Ectodermal cell (in vitro differentiated cells): Measurements from ENCODE around the gene ZNF648. TPM values are rescaled to one million over a fixed set of nuclear protein-coding genes. Genes with fewer than 3 reads are reported as not detected.
"Not testable (repeated sequence)": the region's sequence is repeated elsewhere in the genome, so short reads cannot be mapped to it uniquely, and the experiment has no call there.

ENCODE experiments used
- H3K27ac ChIP-seq: 2 replicates; pipeline ENCODE4 v1.7.0; 2013; ENCODE audit warnings: mild to moderate bottlenecking, low read depth, low read length; ENCODE audit not compliant: insufficient read depth, poor library complexity, severe bottlenecking
- H3K27me3 ChIP-seq: 2 replicates; pipeline ENCODE4 v1.7.0; 2013; ENCODE audit warnings: mild to moderate bottlenecking, low read length; ENCODE audit not compliant: insufficient read depth, control insufficient read depth, poor library complexity, severe bottlenecking
- H3K36me3 ChIP-seq: one replicate; pipeline ENCODE4 v1.7.0; 2013; ENCODE audit warnings: low read length; ENCODE audit not compliant: control insufficient read depth, insufficient read depth
- H3K4me1 ChIP-seq: one replicate; pipeline ENCODE4 v1.7.0; 2013; ENCODE audit warnings: low read length; ENCODE audit not compliant: control insufficient read depth, insufficient read depth
- H3K4me3 ChIP-seq: 2 replicates; pipeline ENCODE4 v1.7.0; 2013; ENCODE audit warnings: low read depth, low read length, control low read depth; ENCODE audit not compliant: insufficient read depth
- H3K9me3 ChIP-seq: 2 replicates; pipeline ENCODE4 v1.7.0; 2013; ENCODE audit warnings: mild to moderate bottlenecking, low read length, moderate library complexity; ENCODE audit not compliant: control insufficient read depth
- WGBS, 2 experiments: methylation state at CpG; one replicate each; pipeline ENCODE4 v1.1.7; 2013; ENCODE audit warnings: missing lambda C conversion rate in 2 of 2; 5-methylcytosine and 5-hydroxymethylcytosine counted together
- polyA plus RNA-seq, 4 experiments: library from polyadenylated mRNA; stranded (reverse); fragments of 50-300 nt; gene quantifications; one replicate each; pipeline ENCODE4 v1.2.3, GENCODE V29; 2013

Gene ZNF648, protein sequence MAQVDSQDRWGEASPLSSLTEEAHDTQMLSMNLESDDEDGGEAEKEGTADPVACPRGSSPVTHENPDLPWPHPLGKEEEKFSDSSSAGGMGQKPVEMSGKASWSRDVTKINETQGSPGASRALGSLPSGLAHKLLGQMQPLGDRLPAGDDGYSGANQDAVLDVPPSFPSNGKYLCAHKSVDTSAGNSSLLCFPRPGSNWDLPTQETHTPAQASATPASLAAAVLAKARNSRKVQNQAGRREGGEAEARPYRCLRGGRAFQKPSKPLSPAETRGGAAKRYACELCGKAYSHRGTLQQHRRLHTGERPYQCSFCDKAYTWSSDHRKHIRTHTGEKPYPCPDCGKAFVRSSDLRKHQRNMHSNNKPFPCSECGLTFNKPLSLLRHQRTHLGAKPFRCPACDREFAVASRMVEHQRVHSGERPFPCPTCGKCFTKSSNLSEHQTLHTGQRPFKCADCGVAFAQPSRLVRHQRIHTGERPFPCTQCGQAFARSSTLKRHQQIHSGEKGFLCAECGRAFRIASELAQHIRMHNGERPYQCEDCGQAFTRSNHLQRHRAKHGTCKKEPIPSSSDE
- polyA plus RNA-seq (2013, experiment 1 of 4) = 0.52 TPM
- 0.64 TPM for polyA plus RNA-seq (2013, experiment 2 of 4)
- polyA plus RNA-seq (2013, experiment 3 of 4) = 0.37 TPM
- 0.53 TPM for polyA plus RNA-seq (2013, experiment 4 of 4)

- H3K36me3 ChIP-seq = no peaks in the 10 kb centered on the region
- no peak within 1 kb of the TSS for H3K4me3 ChIP-seq
- no peaks in the 10 kb centered on the region for H3K4me1 ChIP-seq
- H3K9me3 ChIP-seq = no peaks in the 10 kb centered on the region
- no peak within 1 kb of the TSS for H3K27ac ChIP-seq
- no peaks in the 10 kb centered on the region for H3K27me3 ChIP-seq
- 58 to 60% methylated on average over 4 of the region's 4 CpGs for WGBS, 2 experiments
Observed at GRCh38 chr1:182061594-182061993, at the start of gene ZNF648. TSS of gene ZNF648 (minus strand) at chr1:182061712. CDS start at chr1:182058010, 3,702 bp downstream.

DNA sequence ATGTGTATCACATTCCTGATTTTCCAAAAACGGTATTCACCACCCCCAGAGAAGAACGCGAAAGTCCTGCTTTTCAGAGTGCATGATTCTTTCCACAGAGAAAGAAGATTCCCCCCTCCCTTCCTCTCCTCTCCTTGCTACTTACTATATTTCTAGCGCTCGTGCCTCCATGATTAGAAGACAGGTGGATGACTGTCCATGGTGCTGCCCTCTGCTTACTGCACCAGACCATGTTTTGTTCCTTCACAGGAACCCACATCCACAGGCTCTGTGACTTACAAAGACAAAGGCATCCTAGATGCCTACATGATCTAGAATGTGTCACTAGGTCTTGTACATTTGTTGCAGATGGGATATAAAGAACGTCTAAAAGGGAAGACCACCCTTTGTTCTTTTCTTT lies 49.1 kb upstream of the ZNF648 start:
- Histone ChIP-seq H3K36me3 (no peaks in the 10 kb centered on the region), H3K9me3 (no peaks in the 10 kb centered on the region), H3K27ac (no peak overlapping the region), H3K4me3 (no peak overlapping the region), H3K27me3 (no peaks in the 10 kb centered on the region), H3K4me1 (peaks cover 5% of the 10 kb centered on the region)
- 88 to 94% methylated on average over 6 of the region's 6 CpGs for WGBS, 2 experiments

DNA sequence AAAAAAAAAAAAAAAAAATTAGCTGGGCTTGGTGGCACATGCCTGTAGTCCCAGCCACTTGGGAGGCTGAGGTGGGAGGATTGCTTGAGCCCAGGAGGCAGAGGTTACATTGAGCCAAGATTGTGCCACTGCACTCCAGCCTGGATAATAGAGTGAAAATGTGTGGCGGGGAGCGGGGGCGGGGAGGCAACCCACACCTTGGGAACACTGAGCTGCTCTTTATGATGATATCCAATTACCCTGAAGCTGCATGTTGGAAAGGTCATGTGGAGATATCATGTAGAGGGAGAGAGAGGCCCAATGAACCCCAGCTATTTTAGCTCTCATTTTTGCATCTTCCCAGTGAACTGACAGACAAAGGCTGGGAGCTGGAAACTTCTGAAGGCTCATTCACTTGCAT lies 48.3 kb upstream of the ZNF648 start:
- Histone ChIP-seq H3K36me3 (no peaks in the 10 kb centered on the region), H3K27me3 (no peaks in the 10 kb centered on the region), H3K9me3 (no peaks in the 10 kb centered on the region), H3K27ac (no peak overlapping the region), H3K4me1 (peaks cover 5% of the 10 kb centered on the region), H3K4me3 (no peak overlapping the region)
- WGBS, 2 experiments = 90 to 97% methylated on average over 3 of the region's 3 CpGs

DNA sequence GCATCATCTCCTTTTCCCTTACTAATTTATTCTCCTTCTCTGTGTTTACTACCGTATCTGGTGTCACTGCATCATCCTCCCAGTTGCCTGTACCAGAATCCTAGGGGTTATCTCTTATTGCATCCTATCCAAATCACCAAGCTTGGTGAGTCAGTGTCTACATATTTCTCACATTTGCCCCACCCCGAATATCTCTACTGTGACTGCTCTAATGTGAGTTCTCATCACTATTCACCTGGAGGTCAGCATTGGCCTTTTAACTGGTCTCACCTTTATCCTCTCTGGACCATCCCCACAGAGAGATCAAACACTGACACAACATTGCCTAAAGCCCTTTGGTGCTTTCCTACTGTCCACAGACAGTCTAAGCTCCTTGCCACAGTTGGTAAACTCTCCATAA lies 45.7 kb upstream of the ZNF648 start:
- H3K36me3 ChIP-seq = no peaks in the 10 kb centered on the region
- H3K9me3 ChIP-seq = no peaks in the 10 kb centered on the region
- no peaks in the 10 kb centered on the region for H3K4me1 ChIP-seq
- no peak overlapping the region for H3K4me3 ChIP-seq
- WGBS, 2 experiments = 91 to 95% methylated on average over 2 of the region's 2 CpGs
- no peaks in the 10 kb centered on the region for H3K27me3 ChIP-seq
- no peak overlapping the region for H3K27ac ChIP-seq

GRCh38 chr1:182102043-182102416 lies 40.5 kb upstream of the ZNF648 start:
- H3K27me3 ChIP-seq = no peaks in the 10 kb centered on the region
- H3K4me1 ChIP-seq = peaks cover 15% of the 10 kb centered on the region
- WGBS, 2 experiments = 97 to 98% methylated on average over 2 of the region's 3 CpGs
- no peaks in the 10 kb centered on the region for H3K9me3 ChIP-seq
- no peaks in the 10 kb centered on the region for H3K36me3 ChIP-seq
- no peak overlapping the region for H3K4me3 ChIP-seq
- peak overlapping the region; percentile 82 for H3K27ac ChIP-seq

DNA sequence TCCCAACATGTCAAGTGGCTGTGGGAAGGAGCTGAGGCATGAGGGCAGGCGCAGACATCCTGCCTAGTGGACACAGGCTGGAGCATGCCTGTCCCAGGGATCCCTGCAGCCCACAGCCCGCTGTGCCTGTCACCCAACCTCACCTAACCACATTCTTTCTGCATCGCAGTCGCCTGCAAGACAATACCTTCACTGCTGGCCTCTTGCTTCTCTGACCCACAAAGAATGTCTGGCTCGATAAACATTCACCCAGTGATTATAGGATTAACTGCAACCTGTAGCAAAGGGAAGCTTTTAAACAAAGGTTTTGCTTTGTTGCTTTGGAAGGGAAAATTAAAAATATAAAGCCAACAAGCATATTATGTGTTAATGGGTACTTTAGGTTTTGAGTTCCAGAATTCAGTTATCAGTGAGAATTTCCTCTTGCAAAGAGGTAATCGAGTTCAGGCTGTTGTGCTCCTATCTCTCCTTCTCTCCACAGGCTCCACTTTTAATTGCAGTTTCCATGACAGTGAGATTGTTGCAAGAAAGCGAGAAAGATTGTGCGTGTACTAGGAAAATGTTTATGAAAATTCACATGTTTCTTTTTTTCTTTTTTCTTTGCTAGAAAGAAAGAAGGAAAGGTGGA lies 40.0 kb upstream of the ZNF648 start:
- Histone ChIP-seq H3K4me1 (peaks cover 15% of the 10 kb centered on the region), H3K36me3 (no peaks in the 10 kb centered on the region), H3K27me3 (no peaks in the 10 kb centered on the region), H3K9me3 (no peaks in the 10 kb centered on the region), H3K27ac (peak overlapping the region; percentile 82), H3K4me3 (no peak overlapping the region)
- 12 to 16% methylated on average over 8 of the region's 8 CpGs for WGBS, 2 experiments

- H3K27me3 ChIP-seq = no peaks in the 10 kb centered on the region
- no peak overlapping the region for H3K4me3 ChIP-seq
- H3K27ac ChIP-seq = no peak overlapping the region
- no peaks in the 10 kb centered on the region for H3K36me3 ChIP-seq
- H3K9me3 ChIP-seq = no peaks in the 10 kb centered on the region
- WGBS, 2 experiments = 90 to 97% methylated on average over 3 to 4 of the region's 4 CpGs
- H3K4me1 ChIP-seq = peaks cover 15% of the 10 kb centered on the region
Observed at GRCh38 chr1:182098301-182098700, 36.8 kb upstream of the ZNF648 start.

- no peak overlapping the region for H3K27ac ChIP-seq
- H3K4me3 ChIP-seq = no peak overlapping the region
- H3K4me1 ChIP-seq = peaks cover 7% of the 10 kb centered on the region
- H3K27me3 ChIP-seq = no peaks in the 10 kb centered on the region
- H3K36me3 ChIP-seq = no peaks in the 10 kb centered on the region
- WGBS, 2 experiments = 90 to 95% methylated on average over 2 of the region's 2 CpGs
- no peaks in the 10 kb centered on the region for H3K9me3 ChIP-seq
Observed at GRCh38 chr1:182095946-182096345, 34.4 kb upstream of the ZNF648 start.

DNA sequence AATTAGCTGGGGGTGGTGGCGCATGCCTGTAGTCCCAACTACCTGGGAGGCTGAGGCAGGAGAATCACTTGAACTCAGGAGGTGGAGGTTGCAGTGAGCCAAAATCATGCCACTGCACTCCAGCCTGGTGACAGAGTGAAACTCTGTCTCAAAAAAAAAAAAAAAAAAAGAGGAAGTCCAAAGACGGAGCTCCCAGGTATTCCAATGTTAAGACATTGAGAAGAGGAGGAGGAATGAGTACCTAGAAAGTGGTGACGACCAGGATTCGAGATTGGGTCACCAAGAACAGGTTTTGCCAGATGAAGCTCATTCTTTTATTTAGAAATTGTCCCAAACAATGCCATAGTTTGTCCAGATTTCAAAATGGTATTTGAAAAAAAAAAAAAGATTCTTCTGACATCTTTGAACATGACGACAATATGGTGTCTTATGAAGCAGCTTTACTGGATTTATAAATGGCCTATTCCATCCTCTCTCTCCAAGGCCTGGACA lies 33.0 kb upstream of the ZNF648 start:
- 94 to 95% methylated on average over 5 of the region's 5 CpGs for WGBS, 2 experiments
- H3K4me1 ChIP-seq, H3K9me3 ChIP-seq, H3K4me3 ChIP-seq, H3K27me3 ChIP-seq, H3K36me3 ChIP-seq, H3K27ac ChIP-seq: not testable (repeated sequence)

DNA sequence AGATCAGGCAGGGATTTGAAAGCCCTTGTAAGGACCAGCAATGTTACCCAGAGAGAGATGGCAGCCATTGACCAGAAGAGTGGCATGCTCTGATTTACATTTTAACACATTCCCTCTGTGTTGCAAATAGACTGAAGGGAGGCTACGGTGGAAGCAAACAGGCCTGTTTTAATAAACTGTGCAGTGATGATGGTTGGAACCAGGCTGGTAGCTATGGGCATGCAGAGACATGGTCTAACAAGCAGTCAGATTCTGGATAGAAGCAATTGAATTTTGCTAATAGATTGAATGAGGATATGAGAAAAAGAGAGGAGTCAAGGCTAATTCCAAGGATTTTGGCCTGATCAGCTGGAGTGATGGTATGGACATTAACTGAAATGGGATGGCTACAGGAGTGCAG lies 32.3 kb upstream of the ZNF648 start:
- H3K4me1 ChIP-seq = no peaks in the 10 kb centered on the region
- H3K9me3 ChIP-seq = no peaks in the 10 kb centered on the region
- 79 to 86% methylated on average over 1 of the region's 1 CpG for WGBS, 2 experiments
- no peak overlapping the region for H3K27ac ChIP-seq
- no peak overlapping the region for H3K4me3 ChIP-seq
- no peaks in the 10 kb centered on the region for H3K36me3 ChIP-seq
- no peaks in the 10 kb centered on the region for H3K27me3 ChIP-seq
